ENCODE data around the gene GPR176. TPM values are rescaled to one million over a fixed set of nuclear protein-coding genes. Genes with fewer than 3 reads are reported as not detected.

Gene GPR176
- total RNA-seq, 8 experiments from 2014 or later: 7.5 to 48.8 (median 14.0) TPM

DNA sequence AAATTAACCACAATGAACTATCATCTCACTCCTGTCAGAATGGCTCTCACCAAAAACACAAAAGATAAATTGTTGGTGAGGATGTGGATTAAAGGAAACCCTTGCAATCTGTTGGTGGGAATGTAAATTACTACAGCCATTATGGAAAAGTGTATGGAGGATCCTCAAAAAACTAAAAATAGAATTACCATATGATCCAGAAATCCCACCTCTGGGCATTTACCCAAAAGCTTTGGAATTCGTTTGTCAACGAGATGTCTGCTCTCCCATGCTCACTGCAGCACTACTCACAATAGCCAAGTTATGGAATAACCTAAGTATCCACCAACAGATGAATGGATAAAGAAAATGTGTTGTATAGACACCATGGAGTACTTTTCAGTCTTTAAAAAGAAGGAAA, 159.1 kb downstream of the GPR176 start:
- 40 to 100% (median 77%) methylated on average over 1 to 2 of the region's 2 CpGs; no CpG with 5 or more reads in 6 of the 10 experiments for WGBS, 10 experiments
- in situ Hi-C loops (cut with MboI; ENCODE audit: low pct_unique_long_range_greater_than_20kb in 2 of 9, low sequenced_read_pairs in 9 of 9, unreplicated experiment in 9 of 9): loop anchor here in 6 of 9 experiments (5.0 to 25.0 kb wide), 4 partner anchors 74 to 1049 kb away; partner anchors contain the start of gene THBS1 (in 1 of the 6)
- Histone ChIP-seq H3K4me3 (no peak overlapping the region), H3K27ac (no peak overlapping the region), H3K4me1 (replicated peaks in 1 of 2) (no peaks in the 10 kb centered on the region)
- ATAC-seq (replicated peaks in 6 of 8): no peak

DNA sequence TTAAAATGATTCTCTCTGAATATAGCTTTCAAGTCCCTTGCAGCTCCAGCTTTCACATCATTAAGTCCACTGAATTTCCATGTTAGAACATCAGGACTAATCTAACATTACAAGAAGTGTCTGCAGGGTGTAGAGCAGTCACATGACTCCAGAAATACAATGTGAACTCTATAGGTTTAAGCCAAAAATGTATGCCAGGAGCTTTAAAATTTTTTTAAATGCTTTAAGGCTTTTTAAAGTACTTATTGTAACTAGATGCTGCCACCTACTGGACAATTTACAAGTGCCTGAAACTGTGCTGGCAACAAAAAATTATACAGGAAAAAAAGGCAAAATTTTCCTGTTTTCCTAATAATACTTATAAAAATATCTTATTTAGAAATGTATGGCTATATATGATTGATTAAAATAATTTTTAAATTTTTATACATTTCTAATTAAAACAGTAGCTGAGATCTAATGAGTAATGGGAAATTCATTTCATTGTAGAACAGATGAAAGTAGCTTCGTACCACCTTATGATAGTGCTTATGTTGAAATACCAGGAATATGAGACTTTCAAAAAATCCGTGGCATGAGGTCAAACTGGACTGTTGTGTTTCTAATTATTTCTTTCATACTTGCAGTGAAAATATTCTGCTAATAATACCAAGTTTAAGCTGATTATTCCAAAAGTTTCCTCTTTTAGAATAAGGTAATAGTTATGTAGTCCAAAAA, 163.1 kb downstream of the GPR176 start:
- in situ Hi-C loops (cut with MboI; ENCODE audit: low pct_unique_long_range_greater_than_20kb in 2 of 9, low sequenced_read_pairs in 9 of 9, unreplicated experiment in 9 of 9): loop anchor here in 6 of 9 experiments (25.0 kb wide), 3 partner anchors 170 to 1045 kb away; partner anchors contain the start of gene THBS1 (in 1 of the 6)
- ATAC-seq (replicated peaks in 6 of 8): peak in 1 of 8 experiments; percentile 38

DNA sequence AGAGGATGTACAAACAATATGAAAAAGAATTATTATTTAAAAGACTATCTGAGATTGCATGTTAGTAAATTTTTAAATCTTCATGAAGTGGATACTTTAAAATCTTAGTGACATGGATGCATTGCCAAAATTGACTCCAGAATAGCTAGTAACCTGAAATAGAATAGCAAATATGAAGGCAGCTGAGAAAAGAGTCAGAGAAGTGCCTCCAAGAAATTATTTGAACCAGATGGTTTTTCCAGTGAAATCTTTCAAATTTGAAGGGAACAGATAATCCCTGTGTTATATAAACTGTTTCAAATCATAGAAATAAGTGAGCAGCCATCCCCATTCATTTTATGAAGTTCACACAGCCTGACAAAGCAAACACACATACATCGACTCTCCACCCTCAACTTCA, 167.1 kb downstream of the GPR176 start:
- in situ Hi-C loops (cut with MboI; ENCODE audit: low pct_unique_long_range_greater_than_20kb in 2 of 9, low sequenced_read_pairs in 9 of 9, unreplicated experiment in 9 of 9): loop anchor here in 6 of 9 experiments (25.0 kb wide), 3 partner anchors 166 to 1041 kb away; partner anchors contain the start of gene THBS1 (in 1 of the 6)
- WGBS, 10 experiments: 38 to 100% (median 100%) methylated on average over 1 of the region's 1 CpG; no CpG with 5 or more reads in 5 of the 10 experiments
- Histone ChIP-seq H3K4me1 (replicated peaks in 1 of 2) (no peaks in the 10 kb centered on the region), H3K4me3 (no peak overlapping the region), H3K27ac (no peak overlapping the region)
- no peak for ATAC-seq (replicated peaks in 6 of 8)

More for the DNA sequence above, 163.1 kb downstream of the GPR176 start:
- no peaks in the 10 kb centered on the region for H3K4me1 ChIP-seq (replicated peaks in 1 of 2)
- H3K27ac ChIP-seq: no peak overlapping the region
- H3K4me3 ChIP-seq: no peak overlapping the region
- WGBS, 10 experiments: 0 to 80% (median 50%) methylated on average over 1 to 2 of the region's 2 CpGs

DNA sequence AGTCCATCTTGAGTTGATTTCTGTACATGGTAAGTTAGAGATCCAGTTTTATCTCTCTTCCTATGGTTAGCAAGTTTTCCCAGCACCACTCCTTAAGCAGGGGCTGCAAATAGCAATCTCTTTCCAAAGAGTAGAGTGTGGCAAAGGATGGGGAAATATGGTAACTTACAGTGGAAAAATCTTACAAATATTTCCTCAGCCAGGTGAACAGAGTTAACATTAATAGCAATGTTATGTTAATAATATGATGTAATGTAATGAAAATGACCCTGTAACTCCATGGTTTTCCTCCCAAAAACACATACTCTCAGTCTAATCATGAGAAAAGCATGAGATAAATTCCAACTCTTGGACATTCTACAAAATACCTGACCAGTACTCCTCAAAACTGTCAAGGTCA, 167.8 kb downstream of the GPR176 start:
- Histone ChIP-seq H3K27ac (no peak overlapping the region), H3K4me1 (replicated peaks in 1 of 2) (no peaks in the 10 kb centered on the region), H3K4me3 (no peak overlapping the region)
- in situ Hi-C loops (cut with MboI; ENCODE audit: low pct_unique_long_range_greater_than_20kb in 2 of 9, low sequenced_read_pairs in 9 of 9, unreplicated experiment in 9 of 9): loop anchor here in 6 of 9 experiments (25.0 kb wide), 3 partner anchors 165 to 1040 kb away; partner anchors contain the start of gene THBS1 (in 1 of the 6)
- ATAC-seq (replicated peaks in 6 of 8): no peak

Other genes with a start within 250 kb of the GPR176 start
- 1 to 10 TPM in 7 of 8 experiments, under 1 TPM in 1; 0.77 to 10.0 (median 3.5) TPM for gene FSIP1, start 137.4 kb downstream of the GPR176 start, total RNA-seq
- 10 to 100 TPM; 25.9 to 72.6 (median 36.0) TPM for gene EIF2AK4, start 13.8 kb upstream of the GPR176 start, total RNA-seq
- 100 to 1,000 TPM; 255 to 393 (median 333) TPM for gene SRP14, start 118.9 kb upstream of the GPR176 start, total RNA-seq
- 10 to 100 TPM in 4 of 8 experiments, 1 to 10 TPM in 4; 2.0 to 32.7 (median 10.7) TPM for gene BMF, start 188.6 kb upstream of the GPR176 start, total RNA-seq
- gene BUB1B, start 240.8 kb upstream of the GPR176 start, total RNA-seq: 10 to 100 TPM in 3 of 8 experiments, 1 to 10 TPM in 4, under 1 TPM in 1; 0.31 to 39.0 (median 3.7) TPM

All from motor neuron (in vitro differentiated cells).